Fibroblast of lung (primary cell): ENCODE measurements around the gene FHL2.

Source experiments
- EZH2 ChIP-seq: IDR thresholded peaks from 2 replicates; pipeline ENCODE4 v1.5.1; 2012; ENCODE audit warnings: low read length, control low read depth, mild to moderate bottlenecking; ENCODE audit errors: missing control alignments
- TF ChIP-seq, protein P1 (sequence below), 2 donors: IDR thresholded peaks in 1 of 2; conservative IDR thresholded peaks in 1 of 2; 1 replicate in 1 of 2; 2 replicates in 1 of 2; pipeline ENCODE4 v1.5.1; 2011 to 2012; ENCODE audit warnings: low read length in 2 of 2, control low read depth in 1 of 2, inconsistent platforms in 1 of 2, low read depth in 1 of 2, mild to moderate bottlenecking in 1 of 2

- TF ChIP-seq, protein P1, sequence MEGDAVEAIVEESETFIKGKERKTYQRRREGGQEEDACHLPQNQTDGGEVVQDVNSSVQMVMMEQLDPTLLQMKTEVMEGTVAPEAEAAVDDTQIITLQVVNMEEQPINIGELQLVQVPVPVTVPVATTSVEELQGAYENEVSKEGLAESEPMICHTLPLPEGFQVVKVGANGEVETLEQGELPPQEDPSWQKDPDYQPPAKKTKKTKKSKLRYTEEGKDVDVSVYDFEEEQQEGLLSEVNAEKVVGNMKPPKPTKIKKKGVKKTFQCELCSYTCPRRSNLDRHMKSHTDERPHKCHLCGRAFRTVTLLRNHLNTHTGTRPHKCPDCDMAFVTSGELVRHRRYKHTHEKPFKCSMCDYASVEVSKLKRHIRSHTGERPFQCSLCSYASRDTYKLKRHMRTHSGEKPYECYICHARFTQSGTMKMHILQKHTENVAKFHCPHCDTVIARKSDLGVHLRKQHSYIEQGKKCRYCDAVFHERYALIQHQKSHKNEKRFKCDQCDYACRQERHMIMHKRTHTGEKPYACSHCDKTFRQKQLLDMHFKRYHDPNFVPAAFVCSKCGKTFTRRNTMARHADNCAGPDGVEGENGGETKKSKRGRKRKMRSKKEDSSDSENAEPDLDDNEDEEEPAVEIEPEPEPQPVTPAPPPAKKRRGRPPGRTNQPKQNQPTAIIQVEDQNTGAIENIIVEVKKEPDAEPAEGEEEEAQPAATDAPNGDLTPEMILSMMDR (conservative IDR thresholded peaks at IDR 0.05 in 1 of 2, IDR thresholded peaks at IDR 0.05 in 1 of 2; ENCODE audit: low read depth in 1 of 2, low read length in 2 of 2) = no peak
- no peak for TF ChIP-seq EZH2
These were observed 46.6 kb upstream of the FHL2 start for GRCh38 chr2:105445498-105445897.
